ENCODE measurements around the gene TCERG1L. TPM values are rescaled to one million over a fixed set of nuclear protein-coding genes. Genes with fewer than 3 reads are reported as not detected.

The TCERG1L gene
- total and polyA plus RNA-seq, 2 experiments from 2014 or later: 0.47 to 0.73 TPM

DNA sequence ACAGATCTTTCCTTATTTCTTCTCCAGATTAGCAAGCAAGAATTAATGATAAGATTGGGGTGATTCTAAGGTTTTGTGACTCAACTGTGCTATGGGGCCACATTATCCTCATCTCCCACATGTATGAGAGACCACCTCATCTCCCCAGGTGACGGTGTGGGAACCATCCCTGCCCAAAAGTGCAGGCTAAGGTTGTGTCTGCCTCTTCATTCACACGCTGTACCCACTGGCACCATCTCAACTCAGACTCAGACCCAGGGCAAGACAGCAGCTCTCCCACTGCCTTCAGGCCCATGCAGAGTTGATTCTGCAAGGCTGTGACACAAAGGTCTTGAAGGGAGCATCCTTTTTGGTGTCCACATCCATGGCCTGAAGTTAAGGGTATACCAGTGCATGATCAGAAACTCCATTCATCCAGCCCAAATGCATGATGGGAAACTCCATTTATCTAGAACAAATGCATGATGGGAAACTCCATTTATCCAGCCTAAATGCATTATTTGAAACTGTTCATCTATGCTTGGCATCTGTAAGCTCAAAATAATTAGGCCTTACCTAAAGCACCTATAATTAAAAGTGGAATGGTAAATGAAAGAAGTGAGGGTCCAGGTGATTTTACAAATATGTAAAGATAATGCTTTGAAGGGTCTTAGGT is 99.4 kb downstream of the TCERG1L start:
- no peak overlapping the region for H3K27ac ChIP-seq
- no peaks in the 10 kb centered on the region for H3K4me1 ChIP-seq (ENCODE audit: insufficient read depth)
- H3K4me3 ChIP-seq: no peak overlapping the region
- H3K27me3 ChIP-seq: no peaks in the 10 kb centered on the region
- DNase-seq (ENCODE audit: low spot score): no peak
- H4K20me1 ChIP-seq (ENCODE audit: insufficient read depth, poor library complexity, severe bottlenecking): no peaks in the 10 kb centered on the region
- H3K36me3 ChIP-seq (replicated peaks; ENCODE audit: insufficient read depth, low read depth): no peaks in the 10 kb centered on the region
- no peak overlapping the region for H3K4me2 ChIP-seq
- H3K9me3 ChIP-seq (ENCODE audit: low read depth): no peaks in the 10 kb centered on the region
- no peak for TF ChIP-seq EZH2phosphoT487 (IDR thresholded peaks at IDR 0.05; ENCODE audit: low read depth, severe bottlenecking, unreplicated experiment)
- TF ChIP-seq EZH2 (IDR thresholded peaks at IDR 0.05; ENCODE audit: borderline replicate concordance): no peak
- TF ChIP-seq, protein P1, sequence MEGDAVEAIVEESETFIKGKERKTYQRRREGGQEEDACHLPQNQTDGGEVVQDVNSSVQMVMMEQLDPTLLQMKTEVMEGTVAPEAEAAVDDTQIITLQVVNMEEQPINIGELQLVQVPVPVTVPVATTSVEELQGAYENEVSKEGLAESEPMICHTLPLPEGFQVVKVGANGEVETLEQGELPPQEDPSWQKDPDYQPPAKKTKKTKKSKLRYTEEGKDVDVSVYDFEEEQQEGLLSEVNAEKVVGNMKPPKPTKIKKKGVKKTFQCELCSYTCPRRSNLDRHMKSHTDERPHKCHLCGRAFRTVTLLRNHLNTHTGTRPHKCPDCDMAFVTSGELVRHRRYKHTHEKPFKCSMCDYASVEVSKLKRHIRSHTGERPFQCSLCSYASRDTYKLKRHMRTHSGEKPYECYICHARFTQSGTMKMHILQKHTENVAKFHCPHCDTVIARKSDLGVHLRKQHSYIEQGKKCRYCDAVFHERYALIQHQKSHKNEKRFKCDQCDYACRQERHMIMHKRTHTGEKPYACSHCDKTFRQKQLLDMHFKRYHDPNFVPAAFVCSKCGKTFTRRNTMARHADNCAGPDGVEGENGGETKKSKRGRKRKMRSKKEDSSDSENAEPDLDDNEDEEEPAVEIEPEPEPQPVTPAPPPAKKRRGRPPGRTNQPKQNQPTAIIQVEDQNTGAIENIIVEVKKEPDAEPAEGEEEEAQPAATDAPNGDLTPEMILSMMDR (IDR thresholded peaks at IDR 0.05; ENCODE audit: poor library complexity): no peak
- H3K9me2 ChIP-seq (replicated peaks; ENCODE audit: insufficient read depth): no peaks in the 10 kb centered on the region
- H3K79me2 ChIP-seq: no peaks in the 10 kb centered on the region
- no peak overlapping the region for H2AFZ ChIP-seq
- 88% methylated on average over 2 of the region's 2 CpGs for WGBS (ENCODE audit: low lambda C conversion rate, missing lambda C conversion rate)

DNA sequence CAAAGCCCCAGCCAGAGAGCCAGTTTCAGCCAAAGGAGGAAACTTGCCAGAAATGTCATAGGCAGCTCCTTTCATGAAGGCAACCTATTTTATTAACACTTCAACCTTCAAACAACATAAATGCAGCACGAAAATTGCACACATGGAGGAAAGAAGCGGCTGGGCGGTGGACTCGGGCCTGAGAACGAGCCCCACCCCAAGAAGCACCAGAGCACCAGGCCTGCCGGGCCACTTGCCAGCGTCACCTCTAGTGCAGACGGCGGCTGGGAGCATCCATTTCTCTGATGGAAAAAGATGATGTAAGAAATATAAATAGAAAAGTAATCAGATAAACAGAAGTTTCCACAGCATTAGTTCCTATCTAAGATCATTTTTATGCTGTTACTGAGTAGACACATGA is 100.0 kb downstream of the TCERG1L start:
- no peaks in the 10 kb centered on the region for H4K20me1 ChIP-seq (ENCODE audit: insufficient read depth, poor library complexity, severe bottlenecking)
- H3K4me2 ChIP-seq: no peak overlapping the region
- DNase-seq (ENCODE audit: low spot score): no peak
- no peak overlapping the region for H2AFZ ChIP-seq
- H3K79me2 ChIP-seq: no peaks in the 10 kb centered on the region
- WGBS (ENCODE audit: low lambda C conversion rate, missing lambda C conversion rate): 87% methylated on average over 9 of the region's 9 CpGs
- TF ChIP-seq EZH2 (IDR thresholded peaks at IDR 0.05; ENCODE audit: borderline replicate concordance): no peak
- no peak for TF ChIP-seq EZH2phosphoT487 (IDR thresholded peaks at IDR 0.05; ENCODE audit: low read depth, severe bottlenecking, unreplicated experiment)
- TF ChIP-seq, protein P1 (IDR thresholded peaks at IDR 0.05; ENCODE audit: poor library complexity): no peak
- no peaks in the 10 kb centered on the region for H3K9me2 ChIP-seq (replicated peaks; ENCODE audit: insufficient read depth)
- H3K27me3 ChIP-seq: no peaks in the 10 kb centered on the region
- H3K4me3 ChIP-seq: no peak overlapping the region
- no peaks in the 10 kb centered on the region for H3K9me3 ChIP-seq (ENCODE audit: low read depth)
- H3K27ac ChIP-seq: no peak overlapping the region
- no peaks in the 10 kb centered on the region for H3K4me1 ChIP-seq (ENCODE audit: insufficient read depth)
- no peaks in the 10 kb centered on the region for H3K36me3 ChIP-seq (replicated peaks; ENCODE audit: insufficient read depth, low read depth)

DNA sequence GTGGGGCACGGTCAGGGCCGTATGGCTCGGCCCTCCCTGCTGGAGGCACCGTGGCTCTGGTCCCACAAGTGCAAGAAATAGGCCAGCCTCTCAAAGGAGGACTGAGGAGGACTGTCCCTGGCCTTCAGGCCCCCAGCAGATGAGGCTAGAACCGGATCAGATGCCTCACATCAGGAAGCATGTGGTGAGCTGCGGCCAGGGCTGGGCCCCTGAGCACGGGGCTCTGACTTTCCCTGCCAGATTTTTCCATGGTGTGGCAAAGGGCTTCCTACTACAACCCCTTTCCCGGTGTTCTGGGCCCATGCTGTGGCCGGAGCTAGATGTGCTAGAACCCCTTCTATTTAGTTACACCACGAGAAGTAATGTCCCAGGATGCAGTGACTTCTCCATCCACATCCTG is 100.4 kb downstream of the TCERG1L start:
- H3K4me3 ChIP-seq: no peak overlapping the region
- no peaks in the 10 kb centered on the region for H3K36me3 ChIP-seq (replicated peaks; ENCODE audit: insufficient read depth, low read depth)
- TF ChIP-seq EZH2 (IDR thresholded peaks at IDR 0.05; ENCODE audit: borderline replicate concordance): no peak
- no peak for TF ChIP-seq EZH2phosphoT487 (IDR thresholded peaks at IDR 0.05; ENCODE audit: low read depth, severe bottlenecking, unreplicated experiment)
- TF ChIP-seq, protein P1 (IDR thresholded peaks at IDR 0.05; ENCODE audit: poor library complexity): no peak
- no peak for DNase-seq (ENCODE audit: low spot score)
- no peaks in the 10 kb centered on the region for H3K79me2 ChIP-seq
- WGBS (ENCODE audit: low lambda C conversion rate, missing lambda C conversion rate): 86% methylated on average over 10 of the region's 10 CpGs
- no peaks in the 10 kb centered on the region for H3K27me3 ChIP-seq
- no peaks in the 10 kb centered on the region for H3K9me2 ChIP-seq (replicated peaks; ENCODE audit: insufficient read depth)
- no peak overlapping the region for H3K4me2 ChIP-seq
- H3K9me3 ChIP-seq (ENCODE audit: low read depth): no peaks in the 10 kb centered on the region
- no peak overlapping the region for H3K27ac ChIP-seq
- H3K4me1 ChIP-seq (ENCODE audit: insufficient read depth): no peaks in the 10 kb centered on the region
- H4K20me1 ChIP-seq (ENCODE audit: insufficient read depth, poor library complexity, severe bottlenecking): no peaks in the 10 kb centered on the region
- H2AFZ ChIP-seq: no peak overlapping the region
